M059J (cell line): ENCODE results near the gene PCBD1. TPM values are rescaled to one million over a fixed set of nuclear protein-coding genes. Genes with fewer than 3 reads are reported as not detected.
"Not testable (repeated sequence)": the region's sequence is repeated elsewhere in the genome, so short reads cannot be mapped to it uniquely, and the experiment has no call there.

Experiments
- DNase-seq: peaks from one replicate; pipeline ENCODE4 v3.0.0-alpha.2; 2012; ENCODE audit warnings: low read depth
- total RNA-seq: library from RNA; depleted of rRNA; stranded (reverse); fragments of >200 nt; shearing (Covaris generic); gene quantifications from 2 replicates; pipeline ENCODE4 v1.2.3, GENCODE V29; 2014

PCBD1 gene
- total RNA-seq, 1 experiment from 2014 or later: 34.3 TPM

DNA sequence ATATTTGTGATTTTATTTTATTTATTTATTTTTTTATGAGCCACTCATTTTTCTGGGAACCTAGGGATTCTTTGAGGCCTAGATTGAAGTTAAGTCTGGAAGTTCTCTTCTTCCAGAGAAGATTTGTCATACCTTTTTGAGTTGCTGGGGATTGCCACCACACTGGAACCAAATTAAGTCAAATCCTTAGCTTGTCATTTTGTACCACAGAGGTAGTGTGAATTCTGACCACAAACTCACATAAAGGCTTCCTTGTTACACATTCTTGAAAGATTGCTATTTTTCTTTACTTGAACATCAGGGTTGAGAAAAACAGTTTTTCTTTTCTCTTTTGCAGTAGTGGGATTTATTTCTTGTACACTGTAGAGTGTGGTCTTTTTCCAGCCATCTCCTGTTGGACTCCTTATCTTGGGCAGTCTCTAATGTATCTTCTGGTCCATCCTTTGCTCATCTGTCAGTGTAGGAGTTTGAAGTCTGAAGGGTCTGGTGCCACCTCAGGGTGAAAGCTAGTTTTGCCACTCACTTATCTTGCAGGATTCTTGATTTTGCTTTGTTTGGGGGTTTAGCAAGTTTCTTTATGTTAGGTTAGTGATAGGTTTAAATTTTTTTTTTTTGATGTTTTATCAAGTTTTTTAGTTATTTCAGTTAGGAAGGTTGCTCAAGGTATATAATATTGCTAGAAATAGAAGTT is 24.8 kb downstream of the PCBD1 start:
- no peak for DNase-seq

DNA sequence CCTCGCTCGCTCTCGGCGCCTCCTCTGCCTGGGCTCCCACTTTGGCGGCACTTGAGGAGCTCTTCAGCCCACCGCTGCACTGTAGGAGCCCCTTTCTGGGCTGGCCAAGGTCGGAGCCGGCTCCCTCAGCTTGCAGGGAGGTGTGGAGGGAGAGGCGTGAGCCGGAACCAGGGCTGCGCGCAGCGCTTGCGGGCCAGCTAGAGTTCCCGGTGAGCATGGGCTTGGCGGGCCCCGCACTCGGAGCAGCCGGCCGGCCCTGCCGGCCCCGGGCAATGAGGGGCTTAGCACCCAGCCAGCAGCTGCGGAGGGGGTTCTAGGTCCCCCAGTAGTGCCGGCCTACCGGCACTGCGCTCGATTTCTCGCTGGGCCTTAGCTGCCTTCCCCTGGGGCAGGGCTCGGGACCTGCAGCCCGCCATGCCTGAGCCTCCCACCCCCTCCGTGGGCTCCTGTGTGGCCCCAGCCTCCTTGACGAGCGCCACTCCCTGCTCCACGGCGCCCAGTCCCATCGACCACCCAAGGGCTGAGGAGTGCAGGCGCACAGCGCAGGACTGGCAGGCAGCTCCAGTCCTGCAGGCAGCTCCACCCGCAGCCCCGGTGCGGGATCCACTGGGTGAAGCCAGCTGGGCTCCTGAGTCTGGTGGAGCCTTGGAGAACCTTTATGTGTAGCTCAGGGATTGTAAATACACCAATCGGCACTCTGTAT is 26.7 kb downstream of the PCBD1 start:
- not testable (repeated sequence) for DNase-seq

DNA sequence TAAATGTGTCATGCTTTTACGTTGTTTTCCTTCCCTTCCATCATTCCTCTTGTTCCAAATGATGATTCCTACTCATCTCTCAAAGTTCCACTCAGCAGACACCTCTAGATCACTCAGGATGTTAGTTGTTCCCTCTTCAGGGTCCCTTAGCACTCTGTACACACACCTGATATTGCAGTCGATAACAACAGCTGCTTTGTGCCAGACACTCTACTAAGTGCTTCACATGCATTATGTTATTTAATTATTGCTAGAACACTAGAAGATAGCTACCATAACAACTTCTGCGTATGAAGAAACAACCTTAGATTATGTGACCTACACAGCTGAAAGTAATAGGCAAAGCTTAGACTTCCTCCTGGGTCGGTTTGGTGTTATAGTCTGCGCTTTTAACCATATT is 29.6 kb downstream of the PCBD1 start:
- no peak for DNase-seq

DNA sequence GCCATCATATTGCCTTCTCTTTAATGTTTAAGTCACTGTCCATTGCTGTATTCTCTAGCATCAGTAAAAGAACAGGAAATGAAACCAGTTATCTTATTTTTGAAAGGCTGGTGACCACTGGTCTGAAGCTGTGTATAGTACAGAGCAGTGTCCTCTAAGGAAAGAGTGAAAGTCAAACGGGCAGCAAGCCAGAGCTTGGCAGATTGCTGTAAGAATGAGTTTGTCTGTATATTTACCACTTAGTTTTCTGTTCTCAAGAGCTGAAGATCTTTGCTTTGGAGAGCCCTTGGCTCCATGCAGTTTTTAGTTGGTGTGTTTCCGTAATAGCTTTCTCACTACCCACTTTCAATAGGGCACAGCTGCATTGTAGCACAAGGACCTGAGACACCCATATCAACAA is 31.9 kb downstream of the PCBD1 start:
- no peak for DNase-seq

DNA sequence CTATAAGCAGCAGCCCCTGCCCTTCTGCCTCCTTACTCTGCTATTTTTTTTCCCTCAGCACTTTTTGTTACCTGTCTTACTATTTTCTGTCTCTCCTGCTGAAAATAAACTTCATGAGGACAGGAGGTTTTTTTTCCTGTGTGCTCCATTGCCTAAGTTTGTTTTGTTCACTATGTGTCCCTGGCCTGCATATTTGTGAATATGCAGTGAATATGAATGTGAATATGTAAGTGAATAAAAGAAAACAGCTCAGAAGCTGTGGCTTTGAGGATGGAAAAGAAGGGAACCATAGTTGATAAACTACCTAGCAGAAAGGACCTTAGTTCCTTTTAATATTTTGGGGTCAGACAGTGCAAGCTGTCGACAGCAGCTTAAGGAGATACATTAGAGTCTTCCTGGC is 34.9 kb downstream of the PCBD1 start:
- DNase-seq: no peak

DNA sequence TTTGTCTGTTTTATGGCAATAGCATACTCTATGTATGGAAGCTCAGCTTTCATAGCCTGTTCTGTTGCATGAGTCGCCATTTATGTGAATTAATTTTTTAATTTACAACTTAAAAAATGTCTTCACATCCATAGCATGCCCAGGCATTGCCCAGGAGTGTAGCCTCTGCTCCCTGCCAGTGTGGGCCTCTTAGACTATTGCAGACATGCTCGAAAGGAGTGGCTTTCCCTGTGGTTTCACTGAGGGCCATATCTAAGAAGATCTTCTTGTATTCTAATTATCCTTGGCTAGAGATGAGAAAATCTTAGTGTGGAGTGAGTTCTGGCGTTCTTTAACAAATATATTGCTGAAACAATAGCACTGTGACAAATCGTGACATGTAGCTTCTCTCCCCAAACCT is 35.3 kb downstream of the PCBD1 start:
- DNase-seq: no peak

DNA sequence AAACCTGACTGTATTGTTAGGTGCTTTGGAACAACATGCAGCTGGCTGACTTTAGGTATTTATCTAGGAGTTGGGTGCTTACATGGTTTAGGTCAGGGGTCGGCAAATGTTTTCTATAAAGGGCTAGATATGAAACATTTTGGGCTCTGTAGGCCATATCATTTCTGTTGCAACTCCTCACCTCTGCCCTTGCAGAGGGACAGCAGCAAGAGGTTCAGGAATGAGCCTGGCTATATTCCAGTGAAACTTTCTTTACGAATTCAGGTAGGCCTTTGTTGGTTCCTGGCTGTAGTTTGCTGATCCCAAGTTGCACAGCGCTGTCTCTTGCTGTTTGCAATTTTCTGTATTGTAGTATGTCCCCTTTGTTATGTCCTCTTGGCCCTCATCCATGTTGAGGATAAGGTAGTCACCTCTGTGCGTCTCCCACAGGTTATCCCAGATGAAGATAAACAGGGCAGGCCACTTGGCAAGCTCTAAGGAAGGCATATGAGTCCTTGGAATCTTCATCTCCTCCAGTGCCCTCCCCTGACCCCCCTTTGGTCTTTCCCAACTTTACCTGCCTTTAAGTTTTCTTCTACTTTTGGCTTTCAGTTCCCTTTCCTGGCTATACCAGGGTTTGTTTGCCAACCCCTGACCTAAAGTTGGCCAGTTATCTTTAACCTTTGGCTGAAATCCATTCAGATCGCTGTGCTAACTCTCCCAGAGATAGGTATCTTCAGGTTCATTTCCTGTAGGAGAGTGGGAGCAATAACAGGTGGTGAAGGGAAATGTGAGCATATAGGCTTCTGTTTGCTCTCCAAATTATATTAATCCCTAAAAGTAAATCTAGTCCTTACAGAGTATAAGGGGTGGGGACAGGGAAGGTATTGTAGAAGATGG is 36.5 kb downstream of the PCBD1 start:
- no peak for DNase-seq

DNA sequence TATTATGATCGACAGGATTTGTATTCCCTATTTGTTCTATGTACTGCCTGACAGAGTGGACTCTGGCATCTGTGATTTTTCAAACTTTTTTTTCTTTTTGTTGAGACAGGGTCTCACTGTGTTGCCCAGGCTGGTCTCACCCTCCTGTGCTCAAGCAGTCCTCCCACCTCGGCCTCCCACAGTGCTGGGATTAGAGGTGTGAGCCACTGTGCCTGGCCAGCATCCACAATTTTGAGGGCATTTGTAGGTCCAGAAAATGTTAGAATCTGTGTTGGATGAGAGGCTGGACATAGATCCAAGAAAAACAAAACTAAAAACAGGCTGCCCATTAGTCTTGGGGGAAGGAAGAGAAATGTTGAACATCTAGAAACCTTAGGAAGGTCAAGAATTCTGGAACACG is 38.3 kb downstream of the PCBD1 start:
- DNase-seq: no peak

DNA sequence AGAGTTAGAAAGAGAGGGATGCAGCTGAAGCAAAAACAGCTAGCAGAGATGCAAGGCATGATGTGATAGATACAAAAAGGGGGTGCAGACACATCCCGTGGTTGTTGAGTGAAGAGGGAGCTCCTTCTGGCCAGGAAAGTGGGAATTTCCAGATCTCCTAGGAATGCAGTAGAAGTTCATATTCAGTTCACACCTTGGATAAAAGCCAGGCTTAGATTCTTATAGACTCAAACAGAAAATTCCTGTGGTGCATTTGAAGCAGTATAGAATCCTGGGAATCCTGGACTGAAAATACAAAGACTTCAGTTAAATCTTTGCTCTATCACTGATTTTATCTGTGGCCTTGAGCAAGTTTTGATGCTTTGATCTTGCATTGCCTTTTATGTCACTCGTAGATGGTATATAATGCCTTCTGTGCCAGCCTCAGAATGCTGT is 38.8 kb downstream of the PCBD1 start:
- peak; percentile 71 for DNase-seq

DNA sequence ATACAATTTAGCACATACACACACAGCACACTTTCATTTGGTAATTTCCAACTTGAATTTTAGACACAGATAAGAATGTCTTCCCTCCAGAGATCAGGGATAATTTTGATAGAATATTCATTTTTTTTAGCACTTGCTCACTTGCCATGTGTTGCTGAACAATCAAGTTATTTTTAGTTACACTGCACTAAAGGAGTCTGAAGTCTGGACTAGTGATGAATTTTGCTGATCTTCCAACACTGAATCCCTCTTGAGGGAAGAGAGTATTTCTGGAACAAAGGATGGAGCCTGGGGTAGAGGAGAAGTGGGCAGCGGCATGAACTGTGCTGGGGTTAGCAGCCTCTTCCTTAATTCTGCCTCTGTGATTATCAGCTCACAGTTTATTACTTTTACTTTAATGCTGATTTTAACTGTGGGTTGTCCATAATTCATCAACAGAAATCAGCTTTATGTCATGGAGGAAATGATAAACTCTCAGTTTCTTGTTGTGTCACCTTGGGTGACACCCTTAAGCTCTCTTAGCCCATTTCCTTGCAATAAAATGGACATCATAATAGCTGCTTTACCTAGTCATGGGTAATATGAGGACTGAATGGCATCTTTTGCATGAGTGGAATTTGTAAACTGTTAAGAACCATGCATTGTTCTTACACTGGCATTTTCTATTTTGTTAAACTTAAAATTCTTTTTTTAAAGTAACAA is 40.6 kb downstream of the PCBD1 start:
- DNase-seq: no peak

DNA sequence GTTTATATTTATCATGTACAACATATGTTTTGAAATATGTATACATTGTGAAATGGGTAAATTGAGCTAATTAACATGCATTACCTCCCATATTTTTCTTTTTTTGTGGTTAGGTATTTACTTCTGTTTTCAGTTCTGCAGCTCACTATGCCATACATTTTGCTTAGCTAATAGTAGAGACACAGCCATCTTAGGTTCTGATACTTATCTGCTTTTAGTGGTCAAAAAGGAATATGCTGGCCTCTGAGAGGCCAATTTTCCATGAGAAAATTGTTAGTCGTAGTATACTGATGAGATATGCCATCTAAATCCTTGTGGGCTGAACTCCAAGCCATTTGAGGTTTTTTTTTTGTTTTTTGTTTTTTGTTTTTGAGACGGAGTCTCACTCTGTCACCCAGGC is 41.6 kb downstream of the PCBD1 start:
- DNase-seq: peak; percentile 15

DNA sequence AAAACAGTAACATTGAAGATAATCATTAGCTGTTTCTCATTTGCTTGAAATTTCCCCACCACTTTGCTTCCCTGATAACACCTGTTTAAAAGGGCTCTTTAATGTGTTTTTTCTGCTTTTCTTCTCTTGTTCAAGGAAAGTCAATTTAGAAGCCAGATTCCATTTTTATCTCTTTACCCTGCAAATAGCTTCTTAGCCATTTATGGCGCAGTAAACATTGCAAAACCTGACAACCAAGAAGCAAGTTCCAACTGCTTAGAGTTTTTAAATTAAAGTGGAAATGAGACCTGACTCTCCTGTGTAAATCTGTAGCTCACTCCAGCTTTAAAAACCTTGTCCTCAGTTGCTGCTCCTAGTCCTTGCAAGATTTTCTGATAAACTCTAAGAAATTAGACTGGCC is 42.5 kb downstream of the PCBD1 start:
- no peak for DNase-seq

DNA sequence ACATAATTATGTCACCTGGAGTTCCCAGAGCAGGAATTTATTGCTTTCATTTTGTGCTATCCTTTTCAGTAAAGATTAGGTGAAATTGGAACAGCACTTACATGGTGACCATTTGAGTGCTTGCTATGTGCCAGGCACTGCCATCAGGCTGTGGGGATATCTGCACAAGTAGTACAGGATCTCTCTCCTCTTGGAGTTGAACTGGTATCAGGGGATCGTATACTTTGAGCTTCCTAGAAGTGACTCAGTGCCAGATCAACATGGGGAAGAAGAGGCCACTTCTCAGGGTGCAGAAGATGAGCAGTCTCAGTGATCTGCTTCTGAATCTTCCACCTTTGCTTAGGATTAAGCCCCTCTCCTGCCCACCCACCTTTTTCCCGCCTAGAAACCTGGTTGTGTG is 43.1 kb downstream of the PCBD1 start:
- no peak for DNase-seq

DNA sequence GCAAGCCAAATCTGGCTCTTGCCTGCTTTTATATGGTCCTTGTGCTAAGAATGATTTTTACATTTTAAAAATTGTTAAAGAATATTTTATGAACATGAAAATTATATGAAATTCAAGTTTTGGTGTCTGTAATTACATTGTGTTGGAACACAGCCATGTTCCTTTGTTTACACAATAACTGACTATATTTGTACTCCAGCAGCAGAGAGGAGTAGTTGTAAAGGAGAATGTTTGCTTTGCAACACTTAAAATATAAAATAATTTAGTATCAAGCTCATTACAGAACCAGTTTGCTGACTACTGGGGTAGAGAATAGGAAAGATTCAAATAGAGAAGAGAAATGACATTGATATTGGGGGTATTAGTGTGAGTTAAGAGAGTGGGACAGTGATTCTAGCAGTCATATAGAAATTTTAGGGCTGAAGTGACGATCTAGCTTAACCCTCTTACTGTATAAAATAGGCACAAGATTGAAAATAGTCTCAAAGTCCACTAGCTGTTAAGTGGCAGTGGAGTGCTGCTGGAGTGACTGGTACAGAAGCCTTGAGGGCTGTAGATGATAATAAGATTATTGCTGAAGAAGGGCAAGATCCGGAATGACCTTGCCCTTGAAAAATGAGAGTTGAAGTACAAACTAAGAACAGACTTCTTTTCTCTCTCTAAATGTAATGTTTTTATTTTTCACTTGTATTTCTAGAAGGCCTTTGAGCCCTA is 44.4 kb downstream of the PCBD1 start:
- DNase-seq: no peak

DNA sequence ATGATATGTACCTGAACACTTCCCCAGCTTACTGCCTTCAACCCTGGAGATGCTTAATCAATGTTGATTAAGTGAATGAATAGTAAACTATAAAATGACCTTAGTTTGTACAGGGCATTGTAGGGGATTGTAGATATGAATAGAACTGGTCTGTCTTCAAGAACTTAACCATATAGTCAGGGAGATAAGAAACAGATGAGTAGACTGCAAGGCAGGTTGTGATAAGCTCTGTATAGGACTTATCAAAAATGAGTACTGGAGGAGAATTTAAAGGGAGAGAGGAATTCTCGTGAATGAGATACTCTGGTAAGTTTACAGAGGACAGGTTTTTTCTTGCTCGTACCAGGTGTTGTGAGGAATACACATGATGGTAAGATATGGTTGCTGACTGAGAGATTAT is 45.0 kb downstream of the PCBD1 start:
- DNase-seq: no peak

DNA sequence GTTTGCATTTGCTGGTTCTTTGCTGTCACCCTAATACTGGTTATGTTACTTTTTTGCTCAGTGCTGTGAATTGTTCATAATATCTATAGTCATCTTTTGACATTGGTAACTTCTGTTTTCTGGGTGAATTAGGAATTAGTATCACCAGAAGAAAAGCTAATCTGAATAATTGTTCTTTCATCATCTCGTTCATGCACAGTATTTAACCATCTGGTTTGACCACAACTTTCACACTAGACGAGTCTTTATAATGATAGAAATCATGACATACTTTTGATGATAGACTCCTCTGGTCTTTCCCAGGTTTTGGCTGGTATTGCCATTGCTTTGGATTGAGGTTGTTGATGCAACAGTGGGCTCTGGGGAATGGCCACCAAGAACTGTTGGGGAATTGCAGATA is 47.5 kb downstream of the PCBD1 start:
- no peak for DNase-seq

DNA sequence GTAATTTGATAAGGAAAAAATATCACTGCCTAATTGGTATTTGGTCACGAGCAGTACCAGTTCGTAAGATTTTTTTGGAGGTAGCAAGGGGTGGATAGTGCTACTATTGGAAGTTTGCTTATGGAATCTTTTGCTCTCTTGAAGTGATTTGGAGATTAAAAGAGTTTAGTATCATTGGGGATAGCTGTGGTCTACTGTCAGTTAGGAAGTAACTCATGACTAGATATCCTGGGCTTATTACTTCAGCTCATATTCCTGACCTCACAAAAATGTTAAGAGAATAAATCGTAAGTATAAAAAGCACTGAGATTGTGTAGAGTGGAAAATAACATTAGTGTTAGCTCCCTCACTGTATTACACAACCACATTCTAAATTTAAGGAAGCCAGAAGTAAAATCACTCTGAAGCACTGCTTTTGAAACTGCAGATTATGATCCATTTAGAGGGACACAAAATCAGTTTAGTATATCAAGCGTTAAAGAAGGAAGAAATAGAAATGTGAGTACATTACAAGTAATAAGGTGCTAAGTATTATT is 50.0 kb downstream of the PCBD1 start:
- DNase-seq: no peak

DNA sequence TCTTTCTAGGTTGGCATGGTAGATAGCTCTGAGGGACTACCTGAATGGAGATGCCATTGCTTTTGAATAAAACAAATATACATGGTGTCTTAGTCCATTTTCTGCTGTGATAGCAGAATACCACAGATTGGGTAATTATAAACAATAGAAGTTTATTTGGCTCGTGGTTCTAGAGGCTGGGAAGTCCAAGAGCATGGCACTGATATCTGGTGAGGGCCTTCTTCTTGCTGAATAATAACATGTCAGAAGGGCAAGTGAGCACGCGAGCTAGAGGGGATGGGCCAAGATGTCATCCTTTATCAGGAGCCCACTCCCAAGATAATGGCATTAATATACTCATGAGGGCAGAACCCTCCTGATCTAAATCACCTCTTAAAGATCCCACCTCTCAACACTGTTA is 50.7 kb downstream of the PCBD1 start:
- no peak for DNase-seq

DNA sequence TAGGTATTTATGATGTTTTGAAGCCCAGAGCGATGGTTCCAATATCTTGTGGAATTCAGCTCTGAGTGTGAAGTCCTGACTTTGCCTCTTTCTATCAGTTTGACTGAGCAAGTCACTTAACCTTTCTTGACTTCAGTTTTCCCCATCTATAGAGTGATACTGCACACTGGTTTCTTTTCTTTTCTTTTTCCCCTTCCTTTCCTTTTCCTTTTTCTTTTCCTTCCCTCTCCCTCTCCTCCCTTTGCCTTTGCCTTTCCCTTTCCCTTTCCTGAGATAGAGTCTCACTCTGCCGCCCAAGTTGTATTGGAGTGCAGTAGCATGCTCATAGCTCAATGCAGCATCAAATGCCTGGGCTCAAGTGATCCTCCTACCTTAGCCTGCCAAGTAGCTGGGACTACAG is 52.0 kb downstream of the PCBD1 start:
- DNase-seq: no peak

DNA sequence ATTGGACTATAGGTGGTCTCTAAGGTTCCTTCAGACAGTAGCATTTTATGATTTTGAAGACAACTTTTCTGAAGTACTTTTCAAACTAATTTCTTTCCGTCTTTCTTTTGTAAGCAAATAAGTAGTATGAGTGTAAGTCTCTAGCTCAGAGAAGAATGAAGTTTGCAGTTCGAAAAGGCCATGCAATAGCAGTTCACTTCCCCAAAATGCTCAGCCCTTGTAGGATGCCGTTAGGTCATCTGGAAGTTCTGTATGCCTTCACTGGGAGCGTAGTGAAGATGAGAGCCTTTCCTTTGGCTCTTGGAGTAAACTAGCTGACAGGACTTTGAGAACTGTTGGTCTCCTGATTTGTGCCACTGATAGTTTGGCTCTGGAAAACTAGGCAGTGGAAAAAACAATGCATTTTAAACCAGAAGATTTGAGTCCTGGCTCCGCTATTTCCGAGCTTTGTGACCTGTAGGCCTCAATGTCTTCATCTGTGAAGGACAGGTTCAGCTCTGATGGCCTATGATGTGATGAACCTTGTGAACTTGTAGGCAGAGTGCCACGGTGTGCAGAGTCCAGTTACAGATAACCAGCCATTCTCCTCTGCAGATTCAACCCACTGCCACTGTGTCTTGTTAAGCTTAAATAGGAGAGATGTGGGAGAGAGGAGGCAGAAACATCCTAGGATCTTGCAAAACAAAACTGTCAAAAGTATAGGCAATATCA is 53.8 kb downstream of the PCBD1 start:
- no peak for DNase-seq
